ENCODE data around the gene SH3D19.

GRCh38 chr4:151173871-151174270 lies 151.5 kb downstream of the SH3D19 start:
- TF ChIP-seq TAF1 (IDR thresholded peaks at IDR 0.05; ENCODE audit: low read depth, low read length) (no peak), POLR2A (IDR thresholded peaks at IDR 0.05; ENCODE audit: low read depth, low read length) (no peak), SPI1 (IDR thresholded peaks at IDR 0.05; ENCODE audit: low read depth, low read length) (no peak)

All from GM12891 (cell line).